Right atrium auricular region (tissue), 2 donors: Measurements from ENCODE around the gene SSBP4. TPM values are rescaled to one million over a fixed set of nuclear protein-coding genes. Genes with fewer than 3 reads are reported as not detected.

Source experiments
- DNase-seq: peaks from one replicate; pipeline ENCODE4 v3.0.0-alpha.2; 2019; ENCODE audit warnings: low spot score
- H3K27ac ChIP-seq, 2 donors: fragments of 200-600 bp; sonication (generic); 1 replicate in 1 of 2; 2 replicates in 1 of 2; pipeline ENCODE4 v1.5.1; 2016 to 2019
- H3K27me3 ChIP-seq, 2 donors: fragments of 200-600 bp; sonication (generic); one replicate each; pipeline versions ENCODE4 v1.5.1 to v1.6.0; 2017 to 2019
- H3K36me3 ChIP-seq: fragments of 200-600 bp; sonication (generic); one replicate; pipeline ENCODE4 v1.5.1; 2016
- H3K4me1 ChIP-seq, 2 donors: fragments of 200-600 bp; sonication (generic); one replicate each; pipeline versions ENCODE4 v1.5.1 to v1.6.0; 2017 to 2019
- H3K4me3 ChIP-seq, 2 donors: fragments of 200-600 bp; sonication (generic); 1 replicate in 1 of 2; 2 replicates in 1 of 2; pipeline ENCODE4 v1.5.1; 2017 to 2019; ENCODE audit warnings: mild to moderate bottlenecking in 1 of 2, moderate library complexity in 1 of 2
- H3K9me3 ChIP-seq, 2 donors: fragments of 200-600 bp; sonication (generic); one replicate each; pipeline ENCODE4 v1.5.1; 2019
- total RNA-seq, 2 donors: library from RNA; depleted of rRNA; stranded (reverse); fragments of >200 nt; gene quantifications; one replicate each; pipeline ENCODE4 v1.1.0, GENCODE V29; 2016
- TF ChIP-seq, protein P1 (sequence below), 2 donors: fragments of 200-600 bp; sonication (generic); IDR thresholded peaks; one replicate each; pipeline ENCODE4 v1.5.1; 2019; ENCODE audit warnings: antibody characterized with exemption in 2 of 2

SSBP4 gene
- total RNA-seq, 2 donors from 2014 or later = 31.7 to 59.5 TPM

DNA sequence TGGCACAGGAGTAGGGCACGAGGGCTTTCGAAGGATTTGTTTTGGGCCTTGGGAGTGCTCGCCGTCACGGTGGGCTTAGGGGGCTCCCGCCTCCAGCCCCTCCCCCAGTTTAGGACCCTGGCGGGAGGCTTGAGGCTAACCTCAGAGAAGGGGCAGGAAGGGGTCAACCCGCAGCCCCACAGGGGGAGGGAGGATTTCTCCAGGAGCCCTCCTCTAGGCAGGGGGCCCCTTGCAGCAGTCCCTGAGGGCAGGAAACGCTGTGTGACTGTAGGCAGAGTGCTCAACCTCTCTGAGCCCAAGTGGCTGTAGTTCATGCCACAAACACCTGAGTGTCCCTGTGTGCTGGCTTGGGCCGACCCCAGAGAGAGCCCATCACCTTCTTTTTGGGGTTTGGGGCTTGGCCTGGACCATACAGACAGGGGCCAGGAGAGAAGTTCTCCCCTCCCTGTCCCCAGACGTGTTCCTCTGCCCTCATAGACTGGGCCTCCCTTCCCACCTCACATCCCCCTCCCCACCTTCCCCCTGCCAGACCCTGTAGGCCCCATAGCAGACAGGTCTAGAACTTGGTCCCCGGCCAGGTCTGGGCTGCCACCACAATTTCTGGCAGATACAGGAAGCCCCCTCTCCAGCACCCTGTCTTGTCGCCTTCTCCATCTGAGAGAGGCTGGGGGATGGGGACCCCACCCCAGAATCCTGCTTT is 10.7 kb downstream of the SSBP4 start:
- peak overlapping the region; percentile 63 to 79 for H3K27ac ChIP-seq
- TF ChIP-seq, protein P1, sequence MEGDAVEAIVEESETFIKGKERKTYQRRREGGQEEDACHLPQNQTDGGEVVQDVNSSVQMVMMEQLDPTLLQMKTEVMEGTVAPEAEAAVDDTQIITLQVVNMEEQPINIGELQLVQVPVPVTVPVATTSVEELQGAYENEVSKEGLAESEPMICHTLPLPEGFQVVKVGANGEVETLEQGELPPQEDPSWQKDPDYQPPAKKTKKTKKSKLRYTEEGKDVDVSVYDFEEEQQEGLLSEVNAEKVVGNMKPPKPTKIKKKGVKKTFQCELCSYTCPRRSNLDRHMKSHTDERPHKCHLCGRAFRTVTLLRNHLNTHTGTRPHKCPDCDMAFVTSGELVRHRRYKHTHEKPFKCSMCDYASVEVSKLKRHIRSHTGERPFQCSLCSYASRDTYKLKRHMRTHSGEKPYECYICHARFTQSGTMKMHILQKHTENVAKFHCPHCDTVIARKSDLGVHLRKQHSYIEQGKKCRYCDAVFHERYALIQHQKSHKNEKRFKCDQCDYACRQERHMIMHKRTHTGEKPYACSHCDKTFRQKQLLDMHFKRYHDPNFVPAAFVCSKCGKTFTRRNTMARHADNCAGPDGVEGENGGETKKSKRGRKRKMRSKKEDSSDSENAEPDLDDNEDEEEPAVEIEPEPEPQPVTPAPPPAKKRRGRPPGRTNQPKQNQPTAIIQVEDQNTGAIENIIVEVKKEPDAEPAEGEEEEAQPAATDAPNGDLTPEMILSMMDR (IDR thresholded peaks at IDR 0.05) = no peak
- no peaks in the 10 kb centered on the region for H3K36me3 ChIP-seq
- H3K4me1 ChIP-seq = peaks cover 0 to 67% of the 10 kb centered on the region in 2 donors
- no peak for DNase-seq
- H3K4me3 ChIP-seq = peak overlapping the region in 1 of 2 donors; percentile 55
- H3K27me3 ChIP-seq = no peaks in the 10 kb centered on the region
- H3K9me3 ChIP-seq = no peaks in the 10 kb centered on the region

DNA sequence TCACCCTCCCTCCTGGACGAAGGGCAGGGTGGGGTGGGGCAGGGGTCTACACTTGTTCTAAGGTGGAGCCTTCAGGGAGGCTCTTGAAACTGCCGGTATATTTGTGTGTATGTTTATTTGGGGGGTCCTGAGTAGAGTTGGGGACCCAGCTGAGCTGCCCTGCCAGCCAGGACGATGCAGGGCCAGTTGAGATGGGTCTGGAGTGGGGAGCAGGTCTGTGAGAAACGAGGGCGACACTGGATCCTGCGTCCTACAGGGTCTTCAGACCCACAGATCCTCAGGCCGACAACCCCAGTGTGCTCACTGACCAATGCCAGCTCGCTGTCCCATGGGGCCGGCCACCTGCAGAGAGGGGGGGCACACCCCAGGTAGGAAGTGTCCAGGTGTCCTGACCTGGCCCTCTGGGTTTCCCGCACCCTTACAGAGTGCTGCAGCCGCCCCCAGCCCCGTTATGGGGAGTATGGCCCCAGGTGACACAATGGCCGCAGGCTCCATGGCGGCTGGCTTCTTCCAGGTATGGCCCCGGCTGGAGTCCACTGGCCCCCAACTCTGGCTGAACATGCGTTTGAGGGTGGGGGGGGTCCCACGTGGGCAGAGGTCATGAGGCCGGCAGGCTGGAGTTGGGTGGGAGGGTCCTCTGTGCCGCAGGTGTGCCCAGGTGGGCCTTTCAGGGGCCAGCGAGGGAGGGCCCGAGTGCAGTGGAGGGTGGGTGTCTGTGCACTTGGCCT is 11.4 kb downstream of the SSBP4 start:
- Histone ChIP-seq H3K27ac (no peak overlapping the region), H3K27me3 (no peaks in the 10 kb centered on the region), H3K4me3 (no peak overlapping the region), H3K4me1 (peaks cover 0 to 60% of the 10 kb centered on the region in 2 donors), H3K9me3 (no peaks in the 10 kb centered on the region), H3K36me3 (no peaks in the 10 kb centered on the region)
- TF ChIP-seq, protein P1 (IDR thresholded peaks at IDR 0.05) = no peak
- DNase-seq = no peak

DNA sequence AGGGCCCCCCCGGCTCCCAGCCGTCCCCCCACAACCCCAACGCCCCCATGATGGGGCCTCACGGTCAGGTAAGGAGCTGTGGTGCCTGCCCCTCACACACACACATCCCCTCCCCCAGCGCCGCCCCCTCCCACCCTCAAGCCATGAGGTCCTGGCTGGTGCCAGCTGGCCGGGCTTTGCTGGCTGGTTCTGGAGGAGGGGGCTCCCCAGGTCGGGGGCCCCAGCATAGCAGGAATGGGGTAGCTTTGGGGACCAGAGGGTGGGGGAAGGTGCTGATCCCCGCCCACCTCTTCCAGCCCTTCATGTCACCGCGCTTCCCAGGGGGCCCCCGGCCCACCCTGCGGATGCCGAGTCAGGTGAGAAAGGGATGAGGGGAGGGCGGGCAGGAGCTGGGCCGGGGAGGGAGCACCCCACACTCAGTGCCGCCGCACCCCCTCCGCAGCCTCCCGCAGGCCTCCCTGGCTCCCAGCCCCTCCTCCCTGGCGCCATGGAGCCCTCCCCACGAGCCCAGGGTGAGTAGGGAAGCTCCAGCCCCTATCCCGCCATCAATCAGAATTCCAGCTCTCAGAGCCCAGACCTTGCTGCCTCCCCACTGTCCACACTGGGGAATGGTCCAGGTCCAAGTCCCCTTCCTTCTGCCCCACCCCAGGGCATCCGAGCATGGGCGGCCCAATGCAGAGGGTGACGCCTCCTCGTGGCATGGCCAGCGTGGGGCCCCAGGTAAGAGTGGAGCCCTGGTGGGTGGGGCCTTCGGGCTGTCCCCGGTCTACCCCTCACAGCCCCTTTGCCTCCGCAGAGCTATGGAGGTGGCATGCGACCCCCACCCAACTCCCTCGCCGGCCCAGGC is 12.4 kb downstream of the SSBP4 start:
- no peaks in the 10 kb centered on the region for H3K36me3 ChIP-seq
- no peaks in the 10 kb centered on the region for H3K27me3 ChIP-seq
- H3K4me1 ChIP-seq = peaks cover 0 to 52% of the 10 kb centered on the region in 2 donors
- no peak for DNase-seq
- H3K27ac ChIP-seq = no peak overlapping the region
- no peak overlapping the region for H3K4me3 ChIP-seq
- no peaks in the 10 kb centered on the region for H3K9me3 ChIP-seq
- TF ChIP-seq, protein P1 (IDR thresholded peaks at IDR 0.05) = no peak

DNA sequence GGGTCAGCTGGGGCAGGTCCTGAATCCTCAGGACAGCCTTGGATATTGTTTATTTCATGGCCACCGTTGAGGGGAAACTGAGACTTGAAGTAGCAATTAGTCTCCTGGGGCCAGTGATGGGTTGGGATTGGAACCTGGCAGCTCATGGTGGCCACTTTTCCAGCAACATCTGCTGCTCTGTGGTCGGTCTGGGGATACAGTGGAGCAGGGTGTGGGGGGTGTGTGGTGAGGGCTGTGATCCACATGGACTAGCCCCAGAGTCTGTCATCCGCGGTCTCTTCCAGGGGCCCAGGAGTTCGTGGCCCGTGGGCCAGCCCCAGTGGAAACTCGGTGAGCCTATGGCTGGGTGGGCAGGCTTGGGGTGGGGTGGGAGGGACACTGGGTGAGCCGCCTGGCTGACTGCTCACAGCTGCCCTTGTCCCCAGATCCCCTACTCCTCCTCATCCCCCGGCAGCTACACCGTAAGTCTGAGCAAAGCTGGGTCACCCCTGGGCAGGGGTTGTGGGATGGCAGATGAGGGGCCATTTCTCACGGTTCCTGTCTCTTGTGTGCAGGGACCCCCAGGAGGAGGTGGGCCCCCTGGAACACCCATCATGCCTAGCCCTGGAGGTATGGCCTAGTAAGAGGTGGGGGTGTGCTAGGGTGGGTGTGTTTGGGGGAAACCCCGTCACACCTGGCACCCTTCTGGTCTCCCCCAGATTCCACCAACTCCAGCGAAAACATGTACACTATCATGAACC is 13.2 kb downstream of the SSBP4 start:
- Histone ChIP-seq H3K9me3 (no peaks in the 10 kb centered on the region), H3K27ac (peak overlapping the region; percentile 60 to 72), H3K27me3 (no peaks in the 10 kb centered on the region), H3K4me1 (peaks cover 0 to 54% of the 10 kb centered on the region in 2 donors), H3K36me3 (no peaks in the 10 kb centered on the region), H3K4me3 (peak overlapping the region; percentile 36 to 59)
- TF ChIP-seq, protein P1 (IDR thresholded peaks at IDR 0.05) = no peak
- no peak for DNase-seq

DNA sequence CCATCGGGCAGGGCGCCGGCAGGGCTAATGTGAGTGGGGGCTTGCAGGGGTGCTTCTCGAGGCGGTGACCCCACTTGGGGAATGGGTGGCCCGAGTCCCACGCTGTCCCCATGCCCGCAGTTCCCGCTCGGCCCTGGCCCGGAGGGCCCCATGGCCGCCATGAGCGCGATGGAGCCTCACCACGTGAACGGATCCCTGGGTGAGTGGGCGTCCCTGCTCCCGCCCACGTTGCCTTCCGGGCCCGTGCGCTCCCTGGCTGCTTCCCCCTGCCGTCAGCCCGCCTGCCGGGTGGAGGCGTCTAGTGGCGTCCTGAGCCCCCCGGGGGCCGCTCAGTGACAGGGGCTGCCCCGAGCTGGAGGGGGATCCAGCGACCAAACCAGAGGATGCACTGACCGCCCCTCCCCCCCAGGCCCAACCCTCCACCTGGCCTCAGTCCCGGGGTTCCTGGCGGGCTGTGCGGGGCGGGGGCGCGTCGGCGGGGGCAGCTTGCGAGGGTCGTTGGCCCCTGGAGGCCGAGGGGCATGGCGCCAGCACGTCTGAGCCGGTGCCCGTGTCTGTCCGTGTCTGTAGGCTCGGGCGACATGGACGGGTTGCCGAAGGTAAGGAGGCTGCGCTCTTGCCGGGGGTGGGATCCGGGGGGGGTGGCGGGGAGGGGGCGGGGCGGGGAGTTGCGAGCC is 14.0 kb downstream of the SSBP4 start:
- Histone ChIP-seq H3K9me3 (no peaks in the 10 kb centered on the region), H3K4me3 (peak overlapping the region; percentile 36 to 59), H3K27ac (peak overlapping the region; percentile 60 to 72), H3K36me3 (no peaks in the 10 kb centered on the region), H3K27me3 (no peaks in the 10 kb centered on the region), H3K4me1 (peaks cover 0 to 60% of the 10 kb centered on the region in 2 donors)
- TF ChIP-seq, protein P1 (IDR thresholded peaks at IDR 0.05) = no peak
- no peak for DNase-seq
